ENCODE measurements around the gene IDH3G. TPM values are rescaled to one million over a fixed set of nuclear protein-coding genes. Genes with fewer than 3 reads are reported as not detected.

IDH3G gene
- total and polyA plus RNA-seq, 7 donors: 54.2 to 89.5 (median 67.0) TPM

- DNase-seq: peak; percentile 77
- Histone ChIP-seq H3K36me3 (peaks cover 0 to 24% (median 0%) of the 10 kb centered on the region in 4 donors), H3K9me3 (no peaks in the 10 kb centered on the region), H3K27me3 (no peaks in the 10 kb centered on the region), H3K4me3 (peak overlapping the region; percentile 14 to 51 (median 46)), H3K27ac (peak overlapping the region; percentile 75 to 86 (median 82)), H3K4me1 (peaks cover 0 to 34% (median 16%) of the 10 kb centered on the region in 4 donors)
- peak; percentile 28 to 74 (median 57) for TF ChIP-seq POLR2AphosphoS5 (IDR thresholded peaks at IDR 0.05)
- no peak for TF ChIP-seq CTCF (IDR thresholded peaks at IDR 0.05)
- TF ChIP-seq POLR2A (IDR thresholded peaks at IDR 0.05): peak in 1 of 2 donors; percentile 33
- 30 to 61% methylated on average over 21 of the region's 21 CpGs for WGBS, 2 donors
- intact Hi-C loops (cut with DNase I): loop anchor here (1.0 kb wide), 1 partner anchor 62 kb away; no protein-coding TSS in a partner anchor
These were observed 27.9 kb downstream of the IDH3G start for GRCh38 chrX:153766098-153766817.

GRCh38 chrX:153765138-153766079 lies 28.8 kb downstream of the IDH3G start:
- peak; percentile 78 for DNase-seq
- peak overlapping the region; percentile 75 to 86 (median 82) for H3K27ac ChIP-seq
- WGBS, 2 donors: 61 to 68% methylated on average over 27 of the region's 27 CpGs
- peaks cover 0 to 16% (median 0%) of the 10 kb centered on the region in 4 donors for H3K36me3 ChIP-seq
- no peaks in the 10 kb centered on the region for H3K9me3 ChIP-seq
- peaks cover 0 to 34% (median 16%) of the 10 kb centered on the region in 4 donors for H3K4me1 ChIP-seq
- TF ChIP-seq POLR2A (IDR thresholded peaks at IDR 0.05): no peak
- TF ChIP-seq POLR2AphosphoS5 (IDR thresholded peaks at IDR 0.05): peak in 1 of 4 donors; percentile 39
- H3K4me3 ChIP-seq: peak overlapping the region; percentile 14 to 51 (median 46)
- H3K27me3 ChIP-seq: no peaks in the 10 kb centered on the region
- intact Hi-C loops (cut with DNase I): loop anchor here (1.0 to 2.0 kb wide), 2 partner anchors 63 to 187 kb away; no protein-coding TSS in a partner anchor

DNA sequence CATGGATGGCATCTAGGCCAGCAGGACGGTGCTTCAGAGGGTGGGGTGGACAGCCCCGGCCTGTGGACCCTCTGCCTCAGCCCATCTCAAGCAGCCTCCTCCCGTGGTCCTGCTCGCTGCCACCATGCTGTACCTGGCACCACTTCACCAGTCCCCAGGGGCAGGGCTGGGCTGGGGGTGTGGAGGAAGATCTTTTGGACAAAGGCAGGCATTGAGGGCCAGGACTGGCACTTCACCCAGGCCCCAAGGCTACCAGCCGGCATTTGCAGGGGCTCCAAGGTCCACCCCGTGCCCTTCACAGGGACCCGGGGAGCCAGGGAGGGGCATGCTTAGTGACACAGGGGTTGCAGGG lies 29.4 kb downstream of the IDH3G start:
- Histone ChIP-seq H3K9me3 (no peaks in the 10 kb centered on the region), H3K36me3 (peaks cover 0 to 9% (median 0%) of the 10 kb centered on the region in 4 donors), H3K27me3 (no peaks in the 10 kb centered on the region), H3K4me1 (peaks cover 0 to 34% (median 16%) of the 10 kb centered on the region in 4 donors), H3K27ac (peak overlapping the region; percentile 75 to 86 (median 82)), H3K4me3 (peak overlapping the region; percentile 14 to 51 (median 46))
- DNase-seq: peak; percentile 74
- 73 to 89% methylated on average over 7 of the region's 7 CpGs for WGBS, 2 donors
- no peak for TF ChIP-seq POLR2A (IDR thresholded peaks at IDR 0.05)
- intact Hi-C loops (cut with DNase I): loop anchor here (2.0 kb wide), 1 partner anchor 188 kb away; no protein-coding TSS in a partner anchor

GRCh38 chrX:153763989-153764755 lies 30.0 kb downstream of the IDH3G start, which contains the start of gene PLXNB3:
PLXNB3 (plus strand) TSS chrX:153764249; CDS start chrX:153765536, 1,287 bp downstream.
- WGBS, 2 donors: 22 to 29% methylated on average over 26 of the region's 26 CpGs
- peaks cover 0 to 34% (median 16%) of the 10 kb centered on the region in 4 donors for H3K4me1 ChIP-seq
- TF ChIP-seq POLR2A (IDR thresholded peaks at IDR 0.05) (peak in 1 of 2 donors; percentile 22), EP300 (IDR thresholded peaks at IDR 0.05) (no peak), POLR2AphosphoS5 (IDR thresholded peaks at IDR 0.05) (peak; percentile 55 to 80 (median 71)), CTCF (IDR thresholded peaks at IDR 0.05) (peak; percentile 56 to 91 (median 66))
- DNase-seq: peak; percentile 92
- H3K36me3 ChIP-seq: peaks cover 0 to 4% (median 0%) of the 10 kb centered on the region in 4 donors
- peak within 1 kb of the TSS; percentile 75 to 86 (median 82) for H3K27ac ChIP-seq
- intact Hi-C loops (cut with DNase I): loop anchor here (2.0 kb wide), 1 partner anchor 189 kb away; no protein-coding TSS in a partner anchor
- H3K4me3 ChIP-seq: peak within 1 kb of the TSS; percentile 14 to 51 (median 46)
- H3K9me3 ChIP-seq: no peaks in the 10 kb centered on the region
- H3K27me3 ChIP-seq: no peaks in the 10 kb centered on the region
